ENCODE measurements around the gene SNX9.
"Not testable (repeated sequence)": the region's sequence is repeated elsewhere in the genome, so short reads cannot be mapped to it uniquely, and the experiment has no call there.

The SNX9 gene

GRCh38 chr6:157928428-157928827, 105.4 kb downstream of the SNX9 start:
- no peak for FAIRE-seq

GRCh38 chr6:157929076-157929475, 106.0 kb downstream of the SNX9 start:
- FAIRE-seq: no peak

- FAIRE-seq: no peak
Observed at GRCh38 chr6:157929765-157930319, 106.8 kb downstream of the SNX9 start.

- FAIRE-seq: no peak
Observed at GRCh38 chr6:157935786-157936185, 112.7 kb downstream of the SNX9 start.

- no peak for FAIRE-seq
Observed at GRCh38 chr6:157937318-157937717, 114.3 kb downstream of the SNX9 start.

GRCh38 chr6:157937916-157938315, 114.9 kb downstream of the SNX9 start:
- no peak for FAIRE-seq

GRCh38 chr6:157940375-157941036, 117.5 kb downstream of the SNX9 start:
- FAIRE-seq: not testable (repeated sequence)

GRCh38 chr6:157941101-157941863, 118.2 kb downstream of the SNX9 start:
- FAIRE-seq: no peak

- FAIRE-seq: no peak
Observed at GRCh38 chr6:157942351-157942750, 119.3 kb downstream of the SNX9 start.

GRCh38 chr6:157943249-157943963, 120.4 kb downstream of the SNX9 start:
- FAIRE-seq: no peak

GRCh38 chr6:157943964-157944283, 120.9 kb downstream of the SNX9 start:
- FAIRE-seq: no peak

- no peak for FAIRE-seq
Observed at GRCh38 chr6:157944983-157945931, 122.2 kb downstream of the SNX9 start.

- FAIRE-seq: no peak
Observed at GRCh38 chr6:157946053-157946617, 123.1 kb downstream of the SNX9 start.

- no peak for FAIRE-seq
Observed at GRCh38 chr6:157946865-157947532, 124.0 kb downstream of the SNX9 start.

GRCh38 chr6:157950899-157951298, 127.9 kb downstream of the SNX9 start:
- not testable (repeated sequence) for FAIRE-seq

GRCh38 chr6:157951828-157952227, 128.8 kb downstream of the SNX9 start:
- FAIRE-seq: no peak

GRCh38 chr6:157952861-157953351, 129.9 kb downstream of the SNX9 start:
- FAIRE-seq: no peak

GRCh38 chr6:157953580-157954091, 130.6 kb downstream of the SNX9 start:
- FAIRE-seq: no peak

- FAIRE-seq: no peak
Observed at GRCh38 chr6:157954150-157955117, 131.4 kb downstream of the SNX9 start.

- no peak for FAIRE-seq
Observed at GRCh38 chr6:157955675-157956074, 132.6 kb downstream of the SNX9 start.

Measured in endometrium (tissue), 2 donors.